RWPE2 (cell line): ENCODE data around the gene CAPN7.

Experiments
- ATAC-seq: fragments of 200-7000 bp; cut with Tn5 transposase; 3 replicates; pipeline ENCODE4 v1.9.1; 2021; ENCODE audit warnings: low read depth
- DNase-seq: peaks from one replicate; pipeline ENCODE4 v3.0.0-alpha.2; 2020; ENCODE audit warnings: low spot score
- H3K27ac ChIP-seq: fragments of 450-650 bp; 2 replicates; pipeline ENCODE4 v1.5.1; 2017; ENCODE audit warnings: mild to moderate bottlenecking; ENCODE audit not compliant: poor library complexity, severe bottlenecking
- H3K27me3 ChIP-seq: fragments of 250-450 bp; sonication (Bioruptor Pico); 2 replicates; pipeline ENCODE4 v1.5.1; 2021; ENCODE audit warnings: mild to moderate bottlenecking, moderate library complexity; ENCODE audit not compliant: insufficient read depth, poor library complexity, severe bottlenecking
- H3K36me3 ChIP-seq: fragments of 250-450 bp; sonication (Bioruptor Pico); 2 replicates; pipeline ENCODE4 v1.5.1; 2020; ENCODE audit warnings: low read depth, mild to moderate bottlenecking, moderate library complexity
- H3K4me1 ChIP-seq: fragments of 250-450 bp; sonication (Bioruptor Pico); 2 replicates; pipeline ENCODE4 v1.5.1; 2021; ENCODE audit warnings: mild to moderate bottlenecking, moderate library complexity; ENCODE audit not compliant: insufficient read depth, poor library complexity, severe bottlenecking
- H3K4me3 ChIP-seq: fragments of 250-450 bp; sonication (Bioruptor Pico); 2 replicates; pipeline ENCODE4 v1.5.1; 2021; ENCODE audit warnings: mild to moderate bottlenecking, moderate library complexity; ENCODE audit not compliant: severe bottlenecking
- H3K9me3 ChIP-seq: fragments of 250-450 bp; sonication (Bioruptor Pico); 2 replicates; pipeline ENCODE4 v1.5.1; 2021; ENCODE audit warnings: mild to moderate bottlenecking, moderate library complexity; ENCODE audit not compliant: severe bottlenecking
- TF ChIP-seq, protein P1 (sequence below): fragments of 450-650 bp; IDR thresholded peaks from one replicate; pipeline ENCODE4 v1.5.1; 2017; ENCODE audit warnings: mild to moderate bottlenecking, moderate library complexity; ENCODE audit not compliant: poor library complexity, severe bottlenecking

CAPN7 gene

DNA sequence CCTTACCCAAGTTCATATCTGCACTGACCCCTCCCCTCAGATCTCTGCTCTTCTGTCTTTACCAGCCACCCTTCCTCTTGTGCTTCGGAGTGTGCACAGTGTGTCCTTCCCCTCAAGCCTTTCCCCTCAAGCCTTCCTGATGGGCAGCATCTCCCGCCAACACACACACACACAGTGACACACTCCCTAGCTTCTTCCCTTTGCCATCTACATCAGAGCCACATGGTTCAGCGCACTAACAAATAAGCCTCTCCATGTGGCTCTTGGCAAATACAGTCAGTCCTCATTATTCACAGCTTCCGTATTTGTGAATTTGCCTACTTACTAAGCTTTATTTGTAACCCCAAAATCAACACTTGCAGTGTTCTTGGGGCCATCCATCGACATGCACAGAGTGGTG is 88.9 kb downstream of the CAPN7 start:
- Histone ChIP-seq H3K27ac (no peak overlapping the region), H3K9me3 (no peaks in the 10 kb centered on the region), H3K4me3 (no peak overlapping the region), H3K27me3 (no peaks in the 10 kb centered on the region), H3K4me1 (peaks cover 5% of the 10 kb centered on the region), H3K36me3 (no peaks in the 10 kb centered on the region)
- ATAC-seq (no peak), DNase-seq (no peak)
- TF ChIP-seq, protein P1, sequence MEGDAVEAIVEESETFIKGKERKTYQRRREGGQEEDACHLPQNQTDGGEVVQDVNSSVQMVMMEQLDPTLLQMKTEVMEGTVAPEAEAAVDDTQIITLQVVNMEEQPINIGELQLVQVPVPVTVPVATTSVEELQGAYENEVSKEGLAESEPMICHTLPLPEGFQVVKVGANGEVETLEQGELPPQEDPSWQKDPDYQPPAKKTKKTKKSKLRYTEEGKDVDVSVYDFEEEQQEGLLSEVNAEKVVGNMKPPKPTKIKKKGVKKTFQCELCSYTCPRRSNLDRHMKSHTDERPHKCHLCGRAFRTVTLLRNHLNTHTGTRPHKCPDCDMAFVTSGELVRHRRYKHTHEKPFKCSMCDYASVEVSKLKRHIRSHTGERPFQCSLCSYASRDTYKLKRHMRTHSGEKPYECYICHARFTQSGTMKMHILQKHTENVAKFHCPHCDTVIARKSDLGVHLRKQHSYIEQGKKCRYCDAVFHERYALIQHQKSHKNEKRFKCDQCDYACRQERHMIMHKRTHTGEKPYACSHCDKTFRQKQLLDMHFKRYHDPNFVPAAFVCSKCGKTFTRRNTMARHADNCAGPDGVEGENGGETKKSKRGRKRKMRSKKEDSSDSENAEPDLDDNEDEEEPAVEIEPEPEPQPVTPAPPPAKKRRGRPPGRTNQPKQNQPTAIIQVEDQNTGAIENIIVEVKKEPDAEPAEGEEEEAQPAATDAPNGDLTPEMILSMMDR = no peak

DNA sequence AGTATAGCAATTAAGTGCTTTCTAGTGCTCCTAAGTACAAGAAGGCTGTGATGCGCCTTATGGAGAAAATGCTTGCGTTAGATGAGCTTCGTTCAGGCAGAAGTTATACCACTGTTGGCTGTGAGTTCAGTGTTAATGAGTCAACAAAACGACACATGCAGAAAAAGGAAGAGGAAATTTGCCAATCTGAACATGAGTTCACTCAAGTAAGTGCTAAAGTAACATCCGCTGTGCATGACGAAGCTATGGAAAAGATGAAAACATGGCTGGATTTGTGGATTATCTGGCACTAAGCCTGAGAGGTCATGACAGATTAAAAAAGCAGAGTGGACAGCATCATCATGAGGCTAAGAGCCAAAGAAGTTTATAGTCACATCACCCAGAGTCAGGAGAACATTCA is 89.5 kb downstream of the CAPN7 start:
- ATAC-seq (no peak), DNase-seq (no peak)
- Histone ChIP-seq H3K9me3 (no peaks in the 10 kb centered on the region), H3K4me3 (no peak overlapping the region), H3K36me3 (no peaks in the 10 kb centered on the region), H3K27me3 (no peaks in the 10 kb centered on the region), H3K27ac (no peak overlapping the region), H3K4me1 (peaks cover 5% of the 10 kb centered on the region)
- TF ChIP-seq, protein P1 = no peak

DNA sequence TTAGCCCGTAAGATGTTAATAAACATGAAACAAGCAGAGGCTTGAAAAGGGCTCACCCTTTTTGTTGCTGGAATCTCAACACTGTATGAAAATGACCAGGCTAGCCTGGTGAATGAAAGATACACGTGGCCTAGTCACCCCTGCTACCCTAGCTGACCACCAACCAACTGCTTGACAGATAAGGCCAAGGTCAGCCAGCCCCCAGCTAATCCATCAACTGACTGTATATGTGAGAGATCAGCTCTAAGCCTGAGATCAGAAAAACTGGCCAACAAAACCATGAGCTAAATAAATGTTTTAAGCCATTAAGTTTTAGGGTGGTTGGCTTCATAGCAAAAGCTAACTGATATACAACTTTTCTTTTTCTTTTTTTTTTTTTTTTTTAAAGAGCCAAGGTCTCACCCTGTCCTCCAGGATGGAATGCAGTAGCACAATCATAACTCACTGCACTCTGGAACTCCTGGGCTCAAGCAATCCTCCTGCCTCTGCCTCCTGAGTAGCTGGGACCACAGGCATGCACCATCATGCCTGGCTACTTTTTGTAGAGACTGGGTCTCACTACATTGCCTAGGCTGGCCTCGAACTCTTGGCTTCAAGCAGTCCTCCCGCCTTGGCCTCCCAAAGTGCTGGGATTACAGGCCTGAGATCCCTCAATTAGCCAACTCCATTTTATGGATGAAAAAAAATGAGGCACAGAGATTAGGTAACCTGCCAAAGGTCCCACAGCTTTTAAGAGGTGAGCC is 91.7 kb downstream of the CAPN7 start:
- peaks cover 5% of the 10 kb centered on the region for H3K4me1 ChIP-seq
- no peak for ATAC-seq
- no peak overlapping the region for H3K27ac ChIP-seq
- H3K36me3 ChIP-seq = no peaks in the 10 kb centered on the region
- H3K4me3 ChIP-seq = no peak overlapping the region
- no peaks in the 10 kb centered on the region for H3K27me3 ChIP-seq
- H3K9me3 ChIP-seq = no peaks in the 10 kb centered on the region
- TF ChIP-seq, protein P1 = no peak
- DNase-seq = no peak

DNA sequence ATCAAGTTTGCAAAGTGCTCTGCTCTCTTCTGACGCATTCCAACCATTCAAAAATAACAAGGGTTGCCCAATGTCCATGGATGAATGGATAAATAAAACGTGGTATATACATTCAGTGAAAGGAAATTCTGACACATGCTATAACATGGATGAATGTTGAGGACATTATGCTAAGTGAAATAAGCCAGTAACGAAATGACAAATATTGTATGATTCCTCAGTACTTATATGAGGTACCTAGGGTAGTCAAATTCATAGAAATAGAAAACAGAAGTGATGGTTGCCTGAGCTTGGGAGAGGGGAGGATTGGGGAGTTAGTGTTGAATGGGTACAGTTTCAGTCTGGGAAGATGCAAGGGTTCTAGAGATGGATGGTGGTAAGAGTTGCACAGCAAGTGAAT is 92.5 kb downstream of the CAPN7 start:
- no peaks in the 10 kb centered on the region for H3K36me3 ChIP-seq
- no peak overlapping the region for H3K4me3 ChIP-seq
- no peak for DNase-seq
- H3K27ac ChIP-seq = no peak overlapping the region
- no peaks in the 10 kb centered on the region for H3K9me3 ChIP-seq
- H3K27me3 ChIP-seq = no peaks in the 10 kb centered on the region
- TF ChIP-seq, protein P1 = no peak
- ATAC-seq = no peak
- peaks cover 5% of the 10 kb centered on the region for H3K4me1 ChIP-seq

DNA sequence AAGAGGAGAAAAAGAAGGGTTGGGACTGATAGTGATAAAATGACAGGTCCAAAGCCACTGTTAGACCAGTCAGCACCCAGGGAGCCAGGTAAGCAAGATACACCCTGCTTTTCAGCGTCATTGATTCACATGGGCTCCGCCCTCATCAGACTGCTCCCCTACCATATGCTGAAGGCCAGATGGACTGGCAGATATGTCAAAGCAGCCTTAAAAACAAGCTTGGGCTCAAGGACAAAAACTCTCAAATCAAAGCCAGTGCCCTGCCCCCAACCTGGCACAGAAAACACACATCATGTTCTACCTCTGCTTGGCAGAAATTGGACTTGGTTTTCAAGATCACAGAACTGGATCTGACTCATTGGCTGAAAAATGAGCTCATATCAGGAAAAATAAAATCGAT is 93.0 kb downstream of the CAPN7 start:
- peaks cover 5% of the 10 kb centered on the region for H3K4me1 ChIP-seq
- H3K27me3 ChIP-seq = no peaks in the 10 kb centered on the region
- H3K27ac ChIP-seq = no peak overlapping the region
- no peaks in the 10 kb centered on the region for H3K9me3 ChIP-seq
- H3K36me3 ChIP-seq = no peaks in the 10 kb centered on the region
- ATAC-seq (no peak), DNase-seq (no peak)
- H3K4me3 ChIP-seq = no peak overlapping the region
- TF ChIP-seq, protein P1 = no peak
